ENCODE measurements around the gene MYO5A. TPM values are rescaled to one million over a fixed set of nuclear protein-coding genes. Genes with fewer than 3 reads are reported as not detected.

Gene MYO5A
- total RNA-seq, 1 experiment from 2014 or later, result 21.8 TPM

DNA sequence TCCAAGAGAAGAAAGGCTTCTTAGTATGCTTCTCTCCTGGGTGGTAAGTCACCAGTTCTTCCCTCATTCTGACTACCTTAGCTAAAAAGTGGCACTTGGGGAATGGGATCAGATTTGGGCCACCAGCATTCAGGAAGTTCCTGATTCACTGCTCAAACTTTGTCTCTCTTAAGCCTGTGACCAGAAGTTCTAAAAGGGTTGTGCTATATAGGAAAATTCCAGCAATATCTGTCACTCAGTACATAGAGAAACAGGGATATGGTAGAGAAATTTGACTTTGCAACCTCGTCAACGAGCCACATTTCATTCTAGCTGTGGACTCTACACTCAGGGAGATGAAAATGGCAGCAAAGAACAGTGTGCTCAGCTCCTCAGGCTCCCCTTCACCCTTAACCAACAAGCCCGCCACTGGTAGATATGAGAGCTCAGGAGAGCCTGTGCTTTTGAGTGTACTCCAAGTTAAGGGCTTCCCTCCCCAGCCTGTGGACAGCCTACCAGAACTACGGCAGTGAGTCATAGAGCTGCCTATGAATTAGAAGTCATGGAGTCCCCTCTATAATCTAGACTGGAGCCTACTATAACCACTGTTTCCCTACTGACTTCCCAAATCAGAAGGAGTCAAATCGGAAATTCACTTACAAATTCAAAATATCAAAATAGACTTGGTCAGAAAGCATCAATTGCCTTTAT lies 180.5 kb downstream of the MYO5A start:
- Histone ChIP-seq H3K23me2 (ENCODE audit: insufficient read length, low read depth, low read length, poor library complexity, severe bottlenecking) (no peaks in the 10 kb centered on the region), H3K9ac (ENCODE audit: extremely low read depth, insufficient read length, low read length) (no peak overlapping the region), H3K9me3 (ENCODE audit: control insufficient read depth, low read depth, low read length) (no peaks in the 10 kb centered on the region), H3K79me1 (ENCODE audit: insufficient read depth, low read depth, low read length, poor library complexity, severe bottlenecking) (no peaks in the 10 kb centered on the region), H3K18ac (ENCODE audit: insufficient read length, low read depth, low read length) (no peak overlapping the region), H3T11ph (ENCODE audit: low read length) (no peak overlapping the region), H4K20me1 (ENCODE audit: control insufficient read depth, insufficient read depth, insufficient read length) (no peaks in the 10 kb centered on the region), H3K79me2 (ENCODE audit: insufficient read depth, low read length) (no peaks in the 10 kb centered on the region), H4K5ac (ENCODE audit: insufficient read length, low read depth, low read length) (no peak overlapping the region), H3K4me2 (ENCODE audit: insufficient read depth, insufficient read length, low read length) (no peak overlapping the region), H4K8ac (replicated peaks; ENCODE audit: insufficient read length, low read depth, low read length) (no peak overlapping the region), H2BK120ac (ENCODE audit: low read depth, low read length, poor library complexity, severe bottlenecking) (no peak overlapping the region), H3K27ac (ENCODE audit: insufficient read length, low read depth, low read length) (no peak overlapping the region), H4K91ac (ENCODE audit: insufficient read length, low read depth, low read length) (no peak overlapping the region), H2BK12ac (ENCODE audit: insufficient read length, low read depth, low read length) (no peak overlapping the region), H3K27me3 (ENCODE audit: insufficient read depth, low read length) (no peaks in the 10 kb centered on the region), H3K4ac (ENCODE audit: low read depth, low read length) (no peak overlapping the region), H2BK5ac (ENCODE audit: insufficient read length, low read length) (no peak overlapping the region), H3K56ac (ENCODE audit: insufficient read length, low read depth, low read length) (no peak overlapping the region), H2BK15ac (ENCODE audit: low read depth, low read length) (no peak overlapping the region), H3K14ac (ENCODE audit: insufficient read depth, low read length) (no peak overlapping the region; the same call in 1 of the 2 replicates), H3K4me1 (ENCODE audit: insufficient read depth, low read length) (no peaks in the 10 kb centered on the region), H2AK5ac (ENCODE audit: insufficient read length, low read length) (no peak overlapping the region), H3K23ac (ENCODE audit: insufficient read length, low read depth, low read length) (no peak overlapping the region), H2BK20ac (ENCODE audit: low read depth, low read length, poor library complexity, severe bottlenecking) (no peak overlapping the region), H2AFZ (ENCODE audit: low read length) (no peak overlapping the region)
- Mint-ChIP-seq H3K27me3 (ENCODE audit: low read depth) (no peaks in the 10 kb centered on the region), H3K36me3 (ENCODE audit: insufficient read depth in 1 of 3, low read depth in 3 of 3) (peaks cover 2 to 19% (median 7%) of the 10 kb centered on the region in 3 experiments; a peak in 5 of 7 replicates), H3K27ac (peak overlapping the region in 1 of 3 experiments; percentile 93; a peak in 1 of 7 replicates), H3K4me3 (no peak overlapping the region), H3K4me1 (no peaks in the 10 kb centered on the region), H3K9me3 (no peaks in the 10 kb centered on the region)
- WGBS (ENCODE audit: extremely low coverage, insufficient read length, low lambda C conversion rate), result no CpG with 5 or more reads among the region's 5 CpGs
- no peak for DNase-seq
- TF ChIP-seq, protein P1, sequence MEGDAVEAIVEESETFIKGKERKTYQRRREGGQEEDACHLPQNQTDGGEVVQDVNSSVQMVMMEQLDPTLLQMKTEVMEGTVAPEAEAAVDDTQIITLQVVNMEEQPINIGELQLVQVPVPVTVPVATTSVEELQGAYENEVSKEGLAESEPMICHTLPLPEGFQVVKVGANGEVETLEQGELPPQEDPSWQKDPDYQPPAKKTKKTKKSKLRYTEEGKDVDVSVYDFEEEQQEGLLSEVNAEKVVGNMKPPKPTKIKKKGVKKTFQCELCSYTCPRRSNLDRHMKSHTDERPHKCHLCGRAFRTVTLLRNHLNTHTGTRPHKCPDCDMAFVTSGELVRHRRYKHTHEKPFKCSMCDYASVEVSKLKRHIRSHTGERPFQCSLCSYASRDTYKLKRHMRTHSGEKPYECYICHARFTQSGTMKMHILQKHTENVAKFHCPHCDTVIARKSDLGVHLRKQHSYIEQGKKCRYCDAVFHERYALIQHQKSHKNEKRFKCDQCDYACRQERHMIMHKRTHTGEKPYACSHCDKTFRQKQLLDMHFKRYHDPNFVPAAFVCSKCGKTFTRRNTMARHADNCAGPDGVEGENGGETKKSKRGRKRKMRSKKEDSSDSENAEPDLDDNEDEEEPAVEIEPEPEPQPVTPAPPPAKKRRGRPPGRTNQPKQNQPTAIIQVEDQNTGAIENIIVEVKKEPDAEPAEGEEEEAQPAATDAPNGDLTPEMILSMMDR (conservative IDR thresholded peaks at IDR 0.05), result no peak
